Psoas muscle (tissue), 8 donors: ENCODE results near the gene EEPD1. TPM values are rescaled to one million over a fixed set of nuclear protein-coding genes. Genes with fewer than 3 reads are reported as not detected.

Experiments
- ATAC-seq, 4 donors: fragments of 200-7000 bp; cut with Tn5 transposase; one replicate each; pipeline ENCODE4 v1.9.1; 2020; ENCODE audit warnings: moderate library complexity in 3 of 4, mild to moderate bottlenecking in 2 of 4
- DNase-seq, 2 donors: peaks; one replicate each; pipeline ENCODE4 v3.0.0-alpha.2; 2020
- H3K27ac ChIP-seq: fragments of 200-600 bp; one replicate; pipeline ENCODE4 v1.8.0; 2022
- H3K27me3 ChIP-seq, 3 donors: fragments of 200-600 bp in 1 of 3; one replicate each; pipeline versions ENCODE4 v1.6.1 to v1.8.0; 2013 to 2022; ENCODE audit warnings: low read length in 2 of 3, mild to moderate bottlenecking in 2 of 3, moderate library complexity in 1 of 3; ENCODE audit not compliant: insufficient read depth in 3 of 3
- H3K36me3 ChIP-seq, 2 donors: fragments of 200-600 bp in 1 of 2; one replicate each; pipeline versions ENCODE4 v1.6.1 to v1.8.0; 2013 to 2022; ENCODE audit warnings: low read depth in 1 of 2, mild to moderate bottlenecking in 1 of 2, moderate library complexity in 1 of 2; ENCODE audit not compliant: insufficient read depth in 1 of 2
- H3K4me1 ChIP-seq: fragments of 200-600 bp; one replicate; pipeline ENCODE4 v1.8.0; 2022
- H3K4me3 ChIP-seq: fragments of 200-600 bp; one replicate; pipeline ENCODE4 v1.8.0; 2022; ENCODE audit warnings: mild to moderate bottlenecking
- H3K9me3 ChIP-seq: fragments of 200-600 bp; one replicate; pipeline ENCODE4 v1.8.0; 2022
- CTCF ChIP-seq: fragments of 200-600 bp; IDR thresholded peaks from one replicate; pipeline ENCODE4 v1.8.0; 2022; ENCODE audit warnings: antibody characterized with exemption
- WGBS, 3 donors: extraction: QIAGEN DNeasy Blood & Tissue Kit; methylation state at CpG; one replicate each; pipeline versions ENCODE4 v1.1.6 to v1.1.7; 2013; 5-methylcytosine and 5-hydroxymethylcytosine counted together
- intact Hi-C, 2 donors: fragments of 100-400 bp; cut with DNase I; formaldehyde crosslinking; loops; one replicate each; pipeline versions ENCODE4 v1.11.0 to v1.14.2; 2022
- polyA plus RNA-seq, 3 donors: library from polyadenylated mRNA; stranded (reverse); fragments of 200-250 nt; gene quantifications; one replicate each; pipeline ENCODE4 v1.2.3, GENCODE V29; 2013
- total RNA-seq, 4 donors: library from RNA; stranded (reverse); fragmentation: NEBNext Ultra II Directional in 2 of 4; extraction: Animal tissue kit (Norgen Biotek cat#: 25700) in 2 of 4; gene quantifications; one replicate each; pipeline versions ENCODE4 v1.2.1 to v1.2.4, GENCODE V29; 2021 to 2023
- donor health status: healthy with polysubstance abuse.
- donor health status: DM: no; HTN: no; CAD: no; lungs with moderate emphysema.
- donor health status: Bipolar disorder and iron deficiency.
- donor health status: healthy.
- donor health status: DM: yes; HTN: yes; CAD: no.
- donor health status: DM: no; HTN: no; CAD: no.
- donor health status: DM: no; HTN: no; CAD: no.
- donor health status: DM: yes; HTN: yes; CAD: no.

Gene EEPD1
- total and polyA plus RNA-seq, 7 donors: 7.3 to 61.2 (median 45.5) TPM

DNA sequence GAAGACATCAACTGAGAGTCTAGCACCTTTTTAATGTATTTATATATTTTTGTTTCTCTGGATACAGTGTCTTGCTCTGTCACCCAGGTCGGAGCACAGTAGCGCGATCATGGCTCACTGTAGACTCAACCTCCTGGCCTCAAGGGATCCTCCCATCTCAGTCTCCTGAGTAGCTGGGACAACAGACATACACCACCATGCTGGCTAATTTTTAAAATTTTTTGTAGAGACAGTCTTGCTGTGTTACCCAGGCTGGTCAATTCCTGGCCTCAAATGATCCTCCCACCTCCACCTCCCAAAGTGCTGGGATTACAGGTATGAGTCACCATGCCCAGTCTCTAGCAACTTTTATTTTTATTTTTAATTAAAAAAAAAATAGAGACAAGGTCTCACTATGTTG, 185.2 kb downstream of the EEPD1 start:
- H3K4me1 ChIP-seq: no peaks in the 10 kb centered on the region
- no peak for DNase-seq
- H3K4me3 ChIP-seq: no peak overlapping the region
- H3K36me3 ChIP-seq: peaks cover 0 to 7% of the 10 kb centered on the region in 2 donors
- TF ChIP-seq CTCF: no peak
- H3K27ac ChIP-seq: no peak overlapping the region
- WGBS, 3 donors: 96 to 100% (median 98%) methylated on average over 3 of the region's 3 CpGs
- intact Hi-C loops: no loop called here
- H3K9me3 ChIP-seq: no peaks in the 10 kb centered on the region
- no peaks in the 10 kb centered on the region for H3K27me3 ChIP-seq
- no peak for ATAC-seq

- no peaks in the 10 kb centered on the region for H3K9me3 ChIP-seq
- intact Hi-C loops: no loop called here
- no peak for DNase-seq
- no peaks in the 10 kb centered on the region for H3K4me1 ChIP-seq
- H3K27ac ChIP-seq: no peak overlapping the region
- no peaks in the 10 kb centered on the region for H3K27me3 ChIP-seq
- TF ChIP-seq CTCF: no peak
- WGBS, 3 donors: 87 to 98% (median 92%) methylated on average over 1 of the region's 1 CpG
- no peak for ATAC-seq
- no peak overlapping the region for H3K4me3 ChIP-seq
- H3K36me3 ChIP-seq: no peaks in the 10 kb centered on the region
Measured at GRCh38 chr7:36343548-36343947, 190.5 kb downstream of the EEPD1 start.

DNA sequence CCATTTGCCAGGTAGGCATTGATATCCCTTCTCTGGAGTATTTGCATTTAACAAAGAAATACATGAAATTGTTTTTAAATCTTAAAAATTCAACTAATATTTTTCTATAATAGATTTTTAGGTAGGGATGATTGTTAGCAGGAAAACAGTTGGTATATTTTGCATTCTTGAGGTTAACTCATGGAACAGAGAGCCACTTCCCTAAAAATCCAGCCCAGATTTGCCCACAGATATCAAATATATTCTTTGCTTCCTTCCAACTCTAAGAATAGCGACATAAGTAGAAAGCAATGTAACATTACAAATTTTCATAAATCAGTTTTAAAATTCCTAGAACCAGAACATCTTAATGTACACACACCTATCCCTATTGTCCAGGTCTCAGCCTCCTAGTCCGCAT, 191.6 kb downstream of the EEPD1 start:
- Histone ChIP-seq H3K27me3 (no peaks in the 10 kb centered on the region), H3K27ac (no peak overlapping the region), H3K9me3 (no peaks in the 10 kb centered on the region), H3K4me1 (no peaks in the 10 kb centered on the region), H3K36me3 (no peaks in the 10 kb centered on the region), H3K4me3 (no peak overlapping the region)
- no peak for TF ChIP-seq CTCF
- DNase-seq (no peak), ATAC-seq (no peak)
- WGBS, 3 donors: 83 to 86% (median 84%) methylated on average over 2 of the region's 2 CpGs
- intact Hi-C loops: no loop called here

DNA sequence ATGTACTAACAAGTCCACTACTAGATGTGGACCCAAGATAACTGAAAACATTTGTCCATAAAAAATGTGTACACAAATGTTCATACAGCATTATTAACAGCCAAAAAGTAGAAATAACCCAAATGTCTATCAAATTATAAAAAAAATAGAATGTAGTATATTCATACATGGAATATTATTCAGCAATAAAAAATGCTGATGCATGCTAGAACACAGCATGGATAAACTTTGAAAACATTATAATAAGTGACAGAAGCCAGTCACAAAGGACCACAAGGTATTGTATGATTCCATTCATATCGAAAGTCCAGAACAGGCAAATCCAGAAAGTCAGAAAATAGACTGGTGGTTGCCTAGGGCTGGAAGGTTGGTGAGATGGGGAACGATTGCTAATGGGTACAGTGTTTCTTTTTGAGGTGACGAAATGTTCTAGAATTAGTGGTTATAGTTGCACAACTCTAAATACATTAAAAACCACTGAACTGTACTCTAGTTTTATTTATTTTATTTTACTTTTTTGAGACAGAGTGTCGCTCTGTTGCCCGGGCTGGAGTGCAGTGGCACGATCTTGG, 193.3 kb downstream of the EEPD1 start:
- Histone ChIP-seq H3K27me3 (no peaks in the 10 kb centered on the region), H3K4me3 (no peak overlapping the region), H3K9me3 (no peaks in the 10 kb centered on the region), H3K36me3 (no peaks in the 10 kb centered on the region), H3K4me1 (no peaks in the 10 kb centered on the region), H3K27ac (no peak overlapping the region)
- intact Hi-C loops: no loop called here
- DNase-seq (no peak), ATAC-seq (no peak)
- TF ChIP-seq CTCF: no peak
- 90 to 96% (median 91%) methylated on average over 6 of the region's 6 CpGs for WGBS, 3 donors

DNA sequence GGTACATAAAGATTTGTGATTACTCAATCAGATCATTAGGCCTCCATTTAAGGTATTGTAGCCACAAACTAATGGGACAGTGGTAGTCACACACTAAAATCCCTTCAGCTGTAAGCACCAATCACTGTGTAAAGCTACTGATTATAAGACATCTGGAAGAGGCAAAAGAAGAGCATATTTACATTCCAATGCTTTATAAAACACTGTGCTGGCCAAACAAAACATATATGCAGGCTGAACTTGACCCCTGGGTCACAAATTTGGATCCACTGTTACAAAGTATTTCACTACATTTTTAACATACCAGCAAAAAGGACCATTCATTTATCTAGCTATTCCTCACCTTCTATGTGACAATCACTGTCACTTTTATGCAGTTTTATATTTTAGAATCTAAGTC, 195.2 kb downstream of the EEPD1 start:
- Histone ChIP-seq H3K9me3 (no peaks in the 10 kb centered on the region), H3K4me3 (no peak overlapping the region), H3K27me3 (no peaks in the 10 kb centered on the region), H3K36me3 (no peaks in the 10 kb centered on the region), H3K27ac (no peak overlapping the region), H3K4me1 (no peaks in the 10 kb centered on the region)
- no peak for DNase-seq
- intact Hi-C loops: no loop called here
- no peak for TF ChIP-seq CTCF
- no peak for ATAC-seq
